Liver (tissue), 3 donors: ENCODE data around the gene CPLANE2.

ENCODE experiments used
- ATF3 ChIP-seq: IDR thresholded peaks from 2 replicates; pipeline ENCODE4 v1.6.1; 2016; ENCODE audit warnings: antibody characterized with exemption
- CTCF ChIP-seq: fragments of 150-350 bp; IDR thresholded peaks from 2 replicates; pipeline ENCODE4 v1.5.1; 2017; ENCODE audit warnings: improper control_type of control experiment, low read depth, low read length; ENCODE audit not compliant: missing input control
- EGR1 ChIP-seq, 2 donors: IDR thresholded peaks; 2 replicates each; pipeline ENCODE4 v1.6.1; 2016 to 2018; ENCODE audit warnings: antibody characterized with exemption in 2 of 2, low read depth in 2 of 2
- FOXA1 ChIP-seq: IDR thresholded peaks from 2 replicates; pipeline ENCODE4 v1.6.1; 2016; ENCODE audit warnings: antibody characterized with exemption
- GABPA ChIP-seq, 2 donors: IDR thresholded peaks in 1 of 2; conservative IDR thresholded peaks in 1 of 2; 2 replicates each; pipeline ENCODE4 v1.6.1; 2016; ENCODE audit warnings: antibody characterized with exemption in 2 of 2, mild to moderate bottlenecking in 1 of 2, moderate library complexity in 1 of 2
- HNF4G ChIP-seq: IDR thresholded peaks from 2 replicates; pipeline ENCODE4 v1.6.1; 2016; ENCODE audit warnings: antibody characterized with exemption
- JUND ChIP-seq, 2 donors: IDR thresholded peaks; 2 replicates each; pipeline ENCODE4 v1.6.1; 2016; ENCODE audit warnings: antibody characterized with exemption in 2 of 2
- MAX ChIP-seq: IDR thresholded peaks from 2 replicates; pipeline ENCODE4 v1.6.1; 2016; ENCODE audit warnings: antibody characterized with exemption
- RAD21 ChIP-seq, 2 donors: IDR thresholded peaks; 2 replicates each; pipeline ENCODE4 v1.6.1; 2016; ENCODE audit warnings: antibody characterized with exemption in 2 of 2, mild to moderate bottlenecking in 2 of 2
- REST ChIP-seq: IDR thresholded peaks from 2 replicates; pipeline ENCODE4 v1.6.1; 2016; ENCODE audit warnings: antibody characterized with exemption, mild to moderate bottlenecking
- RXRA ChIP-seq, 2 donors: IDR thresholded peaks; 2 replicates each; pipeline ENCODE4 v1.6.1; 2017 to 2018; ENCODE audit warnings: antibody characterized with exemption in 2 of 2, mild to moderate bottlenecking in 1 of 2
- TAF1 ChIP-seq: conservative IDR thresholded peaks from 2 replicates; pipeline ENCODE4 v1.6.1; 2016; ENCODE audit warnings: antibody characterized with exemption, mild to moderate bottlenecking
- YY1 ChIP-seq: IDR thresholded peaks from 2 replicates; pipeline ENCODE4 v1.6.1; 2016; ENCODE audit warnings: antibody characterized with exemption, mild to moderate bottlenecking
- ZBTB33 ChIP-seq: IDR thresholded peaks from 2 replicates; pipeline ENCODE4 v1.6.1; 2016; ENCODE audit warnings: antibody characterized with exemption
- donor health status: healthy.
- donor health status: healthy.

GRCh38 chr1:16230744-16231143, 6.2 kb downstream of the CPLANE2 start:
- TF ChIP-seq CTCF (no peak), FOXA1 (no peak), MAX (no peak), YY1 (no peak), RAD21 (IDR thresholded peaks at IDR 0.05) (no peak), ZBTB33 (no peak), TAF1 (no peak), EGR1 (IDR thresholded peaks at IDR 0.05; ENCODE audit: low read depth in 2 of 2) (no peak), ATF3 (no peak), JUND (IDR thresholded peaks at IDR 0.05) (no peak), HNF4G (no peak), GABPA (IDR thresholded peaks at IDR 0.05 in 1 of 2, conservative IDR thresholded peaks at IDR 0.05 in 1 of 2) (no peak), RXRA (IDR thresholded peaks at IDR 0.05) (no peak), REST (no peak)
